Fibroblast of lung (primary cell): ENCODE results near the gene CARD19. TPM values are rescaled to one million over a fixed set of nuclear protein-coding genes. Genes with fewer than 3 reads are reported as not detected.

Source experiments
- DNase-seq, 2 donors: peaks; one replicate each; pipeline versions ENCODE4 v3.0.0 to v3.0.0-alpha.2; 2010; ENCODE audit warnings: low read depth in 2 of 2
- H2AFZ ChIP-seq: 2 replicates; pipeline ENCODE4 v1.5.1; 2012; ENCODE audit warnings: low read length, control low read depth, inconsistent platforms
- H3K27ac ChIP-seq: 2 replicates; pipeline ENCODE4 v1.5.1; 2011; ENCODE audit warnings: low read length, control low read depth; ENCODE audit not compliant: insufficient read depth
- H3K27me3 ChIP-seq: 2 replicates; pipeline ENCODE4 v1.5.1; 2011; ENCODE audit warnings: mild to moderate bottlenecking, low read length; ENCODE audit not compliant: control insufficient read depth, insufficient read depth
- H3K36me3 ChIP-seq: 2 replicates; pipeline ENCODE4 v1.5.1; 2011; ENCODE audit warnings: low read length; ENCODE audit not compliant: control insufficient read depth, insufficient read depth
- H3K4me1 ChIP-seq: 2 replicates; pipeline ENCODE4 v1.5.1; 2011; ENCODE audit warnings: low read length; ENCODE audit not compliant: control insufficient read depth, insufficient read depth; ENCODE audit errors: extremely low read depth
- H3K4me2 ChIP-seq: 2 replicates; pipeline ENCODE4 v1.5.1; 2011; ENCODE audit warnings: low read length, control low read depth; ENCODE audit not compliant: insufficient read depth; ENCODE audit errors: extremely low read depth
- H3K4me3 ChIP-seq, 4 experiments: fragments of 200-600 bp in 1 of 4; sonication (generic) in 1 of 4; replicated peaks in 1 of 4; 2 replicates each; pipeline ENCODE4 v1.5.1; 2011 to 2016; ENCODE audit warnings: low read length in 4 of 4, low read depth in 3 of 4, mild to moderate bottlenecking in 3 of 4, control low read depth in 2 of 4, inconsistent platforms in 1 of 4, mixed read lengths in 1 of 4; ENCODE audit not compliant: insufficient read depth in 1 of 4; ENCODE audit errors: control extremely low read depth in 1 of 4
- H3K79me2 ChIP-seq: 2 replicates; pipeline ENCODE4 v1.5.1; 2012; ENCODE audit warnings: mild to moderate bottlenecking, low read length, inconsistent platforms; ENCODE audit not compliant: control insufficient read depth, insufficient read depth
- H3K9ac ChIP-seq: 2 replicates; pipeline ENCODE4 v1.5.1; 2011; ENCODE audit warnings: mild to moderate bottlenecking, low read length, control low read depth; ENCODE audit not compliant: insufficient read depth
- H3K9me3 ChIP-seq: 2 replicates; pipeline ENCODE4 v1.5.1; 2012; ENCODE audit warnings: low read depth, low read length; ENCODE audit not compliant: control insufficient read depth, insufficient read depth
- H4K20me1 ChIP-seq: 2 replicates; pipeline ENCODE4 v1.5.1; 2011; ENCODE audit warnings: low read length; ENCODE audit not compliant: control insufficient read depth, insufficient read depth; ENCODE audit errors: extremely low read depth
- EZH2 ChIP-seq: IDR thresholded peaks from 2 replicates; pipeline ENCODE4 v1.5.1; 2012; ENCODE audit warnings: low read length, control low read depth, mild to moderate bottlenecking; ENCODE audit errors: missing control alignments
- polyA plus RNA-seq, 2 donors: library from polyadenylated mRNA; depleted of rRNA in 1 of 2; stranded (reverse) in 1 of 2; unstranded in 1 of 2; fragments of >200 nt; gene quantifications; 2 replicates each; pipeline ENCODE4 v1.2.1, GENCODE V29; 2011 to 2012; ENCODE audit warnings: missing spikeins in 1 of 2
- total RNA-seq: library from RNA; depleted of rRNA; stranded (reverse); fragments of >200 nt; gene quantifications from 2 replicates; pipeline ENCODE4 v1.2.1, GENCODE V29; 2014
- TF ChIP-seq, protein P1 (sequence below), 2 donors: IDR thresholded peaks in 1 of 2; conservative IDR thresholded peaks in 1 of 2; 1 replicate in 1 of 2; 2 replicates in 1 of 2; pipeline ENCODE4 v1.5.1; 2011 to 2012; ENCODE audit warnings: low read length in 2 of 2, control low read depth in 1 of 2, inconsistent platforms in 1 of 2, low read depth in 1 of 2, mild to moderate bottlenecking in 1 of 2

Gene CARD19
- total and polyA plus RNA-seq, 2 donors (not counting 1 experiment from before 2014, with no cell fraction given): 30.2 to 91.0 TPM

- no peaks in the 10 kb centered on the region for H3K27me3 ChIP-seq
- no peak overlapping the region for H3K27ac ChIP-seq
- no peak overlapping the region for H3K4me3 ChIP-seq
- H2AFZ ChIP-seq: no peak overlapping the region
- H3K36me3 ChIP-seq: no peaks in the 10 kb centered on the region
- DNase-seq: no peak
- H4K20me1 ChIP-seq: no peaks in the 10 kb centered on the region
- no peaks in the 10 kb centered on the region for H3K9me3 ChIP-seq
- H3K4me2 ChIP-seq: no peak overlapping the region
- TF ChIP-seq EZH2: no peak
- TF ChIP-seq, protein P1, sequence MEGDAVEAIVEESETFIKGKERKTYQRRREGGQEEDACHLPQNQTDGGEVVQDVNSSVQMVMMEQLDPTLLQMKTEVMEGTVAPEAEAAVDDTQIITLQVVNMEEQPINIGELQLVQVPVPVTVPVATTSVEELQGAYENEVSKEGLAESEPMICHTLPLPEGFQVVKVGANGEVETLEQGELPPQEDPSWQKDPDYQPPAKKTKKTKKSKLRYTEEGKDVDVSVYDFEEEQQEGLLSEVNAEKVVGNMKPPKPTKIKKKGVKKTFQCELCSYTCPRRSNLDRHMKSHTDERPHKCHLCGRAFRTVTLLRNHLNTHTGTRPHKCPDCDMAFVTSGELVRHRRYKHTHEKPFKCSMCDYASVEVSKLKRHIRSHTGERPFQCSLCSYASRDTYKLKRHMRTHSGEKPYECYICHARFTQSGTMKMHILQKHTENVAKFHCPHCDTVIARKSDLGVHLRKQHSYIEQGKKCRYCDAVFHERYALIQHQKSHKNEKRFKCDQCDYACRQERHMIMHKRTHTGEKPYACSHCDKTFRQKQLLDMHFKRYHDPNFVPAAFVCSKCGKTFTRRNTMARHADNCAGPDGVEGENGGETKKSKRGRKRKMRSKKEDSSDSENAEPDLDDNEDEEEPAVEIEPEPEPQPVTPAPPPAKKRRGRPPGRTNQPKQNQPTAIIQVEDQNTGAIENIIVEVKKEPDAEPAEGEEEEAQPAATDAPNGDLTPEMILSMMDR (conservative IDR thresholded peaks at IDR 0.05 in 1 of 2, IDR thresholded peaks at IDR 0.05 in 1 of 2; ENCODE audit: low read depth in 1 of 2, low read length in 2 of 2): no peak
- peaks cover 3% of the 10 kb centered on the region for H3K4me1 ChIP-seq
- H3K79me2 ChIP-seq: no peaks in the 10 kb centered on the region
- no peak overlapping the region for H3K9ac ChIP-seq
These were observed 15.6 kb upstream of the CARD19 start for GRCh38 chr9:93080406-93080805.

DNA sequence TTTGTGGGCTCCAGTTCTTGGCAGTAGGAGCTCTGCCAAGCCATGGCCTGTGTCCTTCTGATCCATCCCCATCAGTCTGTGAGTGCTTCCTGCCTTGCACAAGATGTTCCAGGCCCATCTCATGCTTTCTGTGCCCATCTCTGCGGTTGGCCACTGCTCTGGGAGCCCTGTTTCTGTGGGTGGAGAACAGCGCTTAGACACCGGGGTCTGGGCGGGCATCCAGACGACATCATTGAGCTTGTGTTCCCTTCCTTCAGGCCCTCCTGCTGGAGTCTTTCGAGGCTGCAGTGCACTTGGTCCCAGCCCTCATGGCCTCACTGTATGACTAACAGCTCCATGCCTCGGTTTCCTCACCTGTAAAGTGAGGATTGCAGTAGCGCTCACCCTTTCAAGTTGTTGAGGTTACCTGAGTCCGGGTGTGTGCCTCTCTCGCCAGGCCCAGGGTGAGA, 14.9 kb upstream of the CARD19 start:
- Histone ChIP-seq H3K9ac (no peak overlapping the region), H3K4me2 (no peak overlapping the region), H2AFZ (no peak overlapping the region), H3K27me3 (no peaks in the 10 kb centered on the region), H4K20me1 (no peaks in the 10 kb centered on the region), H3K4me1 (peaks cover 3% of the 10 kb centered on the region), H3K9me3 (no peaks in the 10 kb centered on the region), H3K36me3 (no peaks in the 10 kb centered on the region), H3K79me2 (no peaks in the 10 kb centered on the region), H3K27ac (peak overlapping the region; percentile 57), H3K4me3 (no peak overlapping the region)
- DNase-seq: peak; percentile 26 to 53
- TF ChIP-seq EZH2: no peak
- TF ChIP-seq, protein P1 (conservative IDR thresholded peaks at IDR 0.05 in 1 of 2, IDR thresholded peaks at IDR 0.05 in 1 of 2; ENCODE audit: low read depth in 1 of 2, low read length in 2 of 2): no peak

- H3K9ac ChIP-seq: no peak overlapping the region
- peak overlapping the region; percentile 57 for H3K27ac ChIP-seq
- no peaks in the 10 kb centered on the region for H3K79me2 ChIP-seq
- peaks cover 3% of the 10 kb centered on the region for H3K4me1 ChIP-seq
- TF ChIP-seq, protein P1 (conservative IDR thresholded peaks at IDR 0.05 in 1 of 2, IDR thresholded peaks at IDR 0.05 in 1 of 2; ENCODE audit: low read depth in 1 of 2, low read length in 2 of 2): no peak
- TF ChIP-seq EZH2: no peak
- H4K20me1 ChIP-seq: no peaks in the 10 kb centered on the region
- no peak overlapping the region for H3K4me2 ChIP-seq
- no peak overlapping the region for H2AFZ ChIP-seq
- H3K9me3 ChIP-seq: no peaks in the 10 kb centered on the region
- no peaks in the 10 kb centered on the region for H3K36me3 ChIP-seq
- DNase-seq: peak; percentile 87 to 92
- H3K4me3 ChIP-seq: no peak overlapping the region
- H3K27me3 ChIP-seq: no peaks in the 10 kb centered on the region
These were observed 14.1 kb upstream of the CARD19 start for GRCh38 chr9:93081931-93082330.
